ENCODE measurements around the gene ARHGAP19. TPM values are rescaled to one million over a fixed set of nuclear protein-coding genes. Genes with fewer than 3 reads are reported as not detected.
"Not testable (repeated sequence)": the region's sequence is repeated elsewhere in the genome, so short reads cannot be mapped to it uniquely, and the experiment has no call there.

Gene ARHGAP19
- total RNA-seq, 1 experiment from 2014 or later, result 59.0 TPM

GRCh38 chr10:97270523-97271154 is 21.8 kb downstream of the ARHGAP19 start:
- Histone ChIP-seq H3K9me3 (ENCODE audit: low read depth, low read length, poor library complexity, severe bottlenecking) (peaks cover 5% of the 10 kb centered on the region), H3K4me3 (ENCODE audit: low read depth, low read length, poor library complexity, severe bottlenecking) (no peak overlapping the region), H3K4me1 (ENCODE audit: insufficient read depth, low read length, poor library complexity, severe bottlenecking) (no peaks in the 10 kb centered on the region), H3K27me3 (replicated peaks; ENCODE audit: insufficient read depth, low read depth, low read length, poor library complexity) (no peaks in the 10 kb centered on the region), H3K27ac (ENCODE audit: low read depth, low read length, poor library complexity, severe bottlenecking) (no peak overlapping the region), H3K36me3 (ENCODE audit: insufficient read depth, low read length, poor library complexity, severe bottlenecking) (peaks cover 5% of the 10 kb centered on the region)
- ChIA-PET POLR2A (ENCODE audit: low non-redundant PET) (no interaction called here), CTCF (no interaction called here)
- BruUV-seq (replicated peaks), result no TSS peak
- TF ChIP-seq CTCF (conservative IDR thresholded peaks at IDR 0.05; ENCODE audit: low read depth, low read length) (no peak), EZH2 (IDR thresholded peaks at IDR 0.05; ENCODE audit: borderline replicate concordance, low read depth, low read length, poor library complexity, severe bottlenecking) (no peak)
- no peak for DNase-seq (ENCODE audit: low spot score)
- intact Hi-C loops (cut with micrococcal nuclease; ENCODE audit: unreplicated experiment), result no loop called here

- H3K36me3 ChIP-seq (ENCODE audit: insufficient read depth, low read length, poor library complexity, severe bottlenecking), result peaks cover 21% of the 10 kb centered on the region
- intact Hi-C loops (cut with micrococcal nuclease; ENCODE audit: unreplicated experiment), result no loop called here
- BruUV-seq (replicated peaks), result no TSS peak
- no peaks in the 10 kb centered on the region for H3K27me3 ChIP-seq (replicated peaks; ENCODE audit: insufficient read depth, low read depth, low read length, poor library complexity)
- no peaks in the 10 kb centered on the region for H3K4me1 ChIP-seq (ENCODE audit: insufficient read depth, low read length, poor library complexity, severe bottlenecking)
- POLR2A ChIA-PET (ENCODE audit: low non-redundant PET), result no interaction called here
- TF ChIP-seq EZH2 (IDR thresholded peaks at IDR 0.05; ENCODE audit: borderline replicate concordance, low read depth, low read length, poor library complexity, severe bottlenecking) (no peak), CTCF (conservative IDR thresholded peaks at IDR 0.05; ENCODE audit: low read depth, low read length) (no peak)
- DNase-seq (ENCODE audit: low spot score), result no peak
- no peak overlapping the region for H3K27ac ChIP-seq (ENCODE audit: low read depth, low read length, poor library complexity, severe bottlenecking)
- H3K9me3 ChIP-seq (ENCODE audit: low read depth, low read length, poor library complexity, severe bottlenecking), result peaks cover 5% of the 10 kb centered on the region
- no peak overlapping the region for H3K4me3 ChIP-seq (ENCODE audit: low read depth, low read length, poor library complexity, severe bottlenecking)
- CTCF ChIA-PET, result no interaction called here
Measured at GRCh38 chr10:97267671-97268070, 24.8 kb downstream of the ARHGAP19 start.

DNA sequence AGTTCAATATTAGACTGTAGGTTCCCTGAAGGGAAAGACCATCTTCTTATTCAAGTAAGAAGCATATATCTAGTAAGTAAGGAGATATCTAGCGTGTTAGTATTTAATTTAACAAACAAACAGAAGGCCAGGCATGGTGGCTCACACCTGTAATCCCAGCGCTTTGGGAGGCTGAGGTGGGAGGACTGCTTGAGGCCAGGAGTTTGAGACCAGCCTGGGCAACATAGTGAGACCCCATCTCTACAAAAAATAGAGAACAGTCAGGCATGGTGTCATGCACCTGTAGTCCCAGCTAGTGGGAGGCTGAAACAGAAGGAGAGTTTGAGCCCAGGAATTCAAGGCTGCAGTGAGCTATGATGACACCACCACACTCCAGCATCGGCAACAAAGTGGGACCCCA is 27.3 kb downstream of the ARHGAP19 start:
- H3K36me3 ChIP-seq (ENCODE audit: insufficient read depth, low read length, poor library complexity, severe bottlenecking), result peaks cover 21% of the 10 kb centered on the region
- DNase-seq (ENCODE audit: low spot score); intact Hi-C loops (cut with micrococcal nuclease; ENCODE audit: unreplicated experiment); H3K27me3 ChIP-seq (replicated peaks; ENCODE audit: insufficient read depth, low read depth, low read length, poor library complexity); CTCF ChIA-PET; H3K27ac ChIP-seq (ENCODE audit: low read depth, low read length, poor library complexity, severe bottlenecking); H3K4me1 ChIP-seq (ENCODE audit: insufficient read depth, low read length, poor library complexity, severe bottlenecking); POLR2A ChIA-PET (ENCODE audit: low non-redundant PET); BruUV-seq (replicated peaks); H3K9me3 ChIP-seq (ENCODE audit: low read depth, low read length, poor library complexity, severe bottlenecking); H3K4me3 ChIP-seq (ENCODE audit: low read depth, low read length, poor library complexity, severe bottlenecking): not testable (repeated sequence)

GRCh38 chr10:97263971-97264370 is 28.5 kb downstream of the ARHGAP19 start:
- H3K36me3 ChIP-seq (ENCODE audit: insufficient read depth, low read length, poor library complexity, severe bottlenecking), result peaks cover 26% of the 10 kb centered on the region
- H3K27ac ChIP-seq (ENCODE audit: low read depth, low read length, poor library complexity, severe bottlenecking), result no peak overlapping the region
- ChIA-PET CTCF (no interaction called here), POLR2A (ENCODE audit: low non-redundant PET) (no interaction called here)
- H3K9me3 ChIP-seq (ENCODE audit: low read depth, low read length, poor library complexity, severe bottlenecking), result no peaks in the 10 kb centered on the region
- H3K4me3 ChIP-seq (ENCODE audit: low read depth, low read length, poor library complexity, severe bottlenecking), result no peak overlapping the region
- no peak for DNase-seq (ENCODE audit: low spot score)
- TF ChIP-seq CTCF (conservative IDR thresholded peaks at IDR 0.05; ENCODE audit: low read depth, low read length) (no peak), EZH2 (IDR thresholded peaks at IDR 0.05; ENCODE audit: borderline replicate concordance, low read depth, low read length, poor library complexity, severe bottlenecking) (no peak)
- BruUV-seq (replicated peaks), result no TSS peak
- intact Hi-C loops (cut with micrococcal nuclease; ENCODE audit: unreplicated experiment), result no loop called here
- H3K27me3 ChIP-seq (replicated peaks; ENCODE audit: insufficient read depth, low read depth, low read length, poor library complexity), result no peaks in the 10 kb centered on the region
- H3K4me1 ChIP-seq (ENCODE audit: insufficient read depth, low read length, poor library complexity, severe bottlenecking), result no peaks in the 10 kb centered on the region

Data from A673 (cell line).